K562 (cell line): ENCODE data around the gene AS3MT. TPM values are rescaled to one million over a fixed set of nuclear protein-coding genes. Genes with fewer than 3 reads are reported as not detected.

Source experiments
- ADNP ChIP-seq: fragments of 200-800 bp; sonication (Bioruptor generic); IDR thresholded peaks from 2 replicates; pipeline ENCODE4 v1.6.1; 2016; ENCODE audit warnings: missing genetic modification characterization, missing compliant biosample characterization
- EGR1 ChIP-seq: fragments of 450-650 bp; conservative IDR thresholded peaks from 2 replicates; pipeline ENCODE4 v1.6.1; 2017; ENCODE audit warnings: mild to moderate bottlenecking
- ESRRA ChIP-seq: fragments of 450-650 bp; IDR thresholded peaks from 2 replicates; pipeline ENCODE4 v1.6.1; 2014; ENCODE audit warnings: low read depth, mild to moderate bottlenecking, moderate library complexity, borderline replicate concordance
- ETV5 ChIP-seq: sonication (generic); formaldehyde crosslinking; IDR thresholded peaks from 2 replicates; pipeline ENCODE4 v1.4.0; 2020; ENCODE audit warnings: low read depth, mild to moderate bottlenecking, missing genetic modification reagents
- GATAD2A ChIP-seq: fragments of 450-650 bp; IDR thresholded peaks from 2 replicates; pipeline ENCODE4 v1.6.1; 2017
- HDAC6 ChIP-seq: IDR thresholded peaks from 2 replicates; pipeline ENCODE4 v1.6.1; 2012; ENCODE audit warnings: low read depth, mild to moderate bottlenecking, control low read depth, inconsistent platforms, low read length, moderate library complexity
- HMGN3 ChIP-seq: IDR thresholded peaks from 2 replicates; pipeline ENCODE4 v1.6.1; 2011; ENCODE audit warnings: borderline replicate concordance, low read depth, mild to moderate bottlenecking, mixed read lengths, low read length; ENCODE audit not compliant: insufficient read length; ENCODE audit errors: extremely low read depth
- HNRNPLL ChIP-seq: fragments of 200-400 bp; formaldehyde crosslinking; IDR thresholded peaks from 2 replicates; pipeline ENCODE4 v1.6.1; 2017; ENCODE audit warnings: low read length, low read depth, mild to moderate bottlenecking; ENCODE audit not compliant: poor library complexity, severe bottlenecking
- KLF13 ChIP-seq: fragments of 450-650 bp; IDR thresholded peaks from 2 replicates; pipeline ENCODE4 v1.6.1; 2016; ENCODE audit warnings: missing genetic modification characterization, low read depth, mild to moderate bottlenecking, missing compliant biosample characterization, moderate library complexity, borderline replicate concordance
- LEF1 ChIP-seq: fragments of 450-650 bp; IDR thresholded peaks from 2 replicates; pipeline ENCODE4 v1.6.1; 2016; ENCODE audit warnings: mild to moderate bottlenecking
- MTA2 ChIP-seq: fragments of 450-650 bp; IDR thresholded peaks from 2 replicates; pipeline ENCODE4 v1.6.1; 2016; ENCODE audit warnings: low read depth
- NCOA4 ChIP-seq: fragments of 450-650 bp; IDR thresholded peaks from 2 replicates; pipeline ENCODE4 v1.6.1; 2018; ENCODE audit warnings: mild to moderate bottlenecking; ENCODE audit not compliant: partially characterized antibody
- OTX1 ChIP-seq: fragments of 450-650 bp; formaldehyde crosslinking; IDR thresholded peaks from 2 replicates; pipeline ENCODE4 v1.4.0; 2022; ENCODE audit warnings: mild to moderate bottlenecking
- PHF20 ChIP-seq: fragments of 450-650 bp; IDR thresholded peaks from 2 replicates; pipeline ENCODE4 v1.6.1; 2018; ENCODE audit not compliant: partially characterized antibody
- POLR3G ChIP-seq: IDR thresholded peaks from 2 replicates; pipeline ENCODE4 v1.6.1; 2011; ENCODE audit not compliant: insufficient read length, insufficient replicate concordance; ENCODE audit errors: extremely low read depth
- SMARCE1 ChIP-seq: fragments of 450-650 bp; IDR thresholded peaks from 2 replicates; pipeline ENCODE4 v1.7.1; 2016; ENCODE audit warnings: mild to moderate bottlenecking
- U2AF1 ChIP-seq: fragments of 200-400 bp; formaldehyde crosslinking; optimal IDR thresholded peaks from 2 replicates; pipeline ENCODE3; 2017; ENCODE audit warnings: mild to moderate bottlenecking, low read depth, low read length, moderate library complexity
- ZFP36 ChIP-seq: fragments of 150-350 bp; IDR thresholded peaks from 2 replicates; pipeline ENCODE4 v1.6.1; 2018; ENCODE audit warnings: low read length, low read depth; ENCODE audit not compliant: partially characterized antibody
- polyA plus RNA-seq, 8 experiments: library from polyadenylated mRNA; depleted of rRNA in 4 of 8; stranded (reverse) in 5 of 8; unstranded in 3 of 8; fragments of >200 nt; fragmentation: Nextera tagmentation in 2 of 8; fragmentation: Illumina TruSeq in 1 of 8; extraction: Ambion mirVana in 2 of 8; extraction: Trizol in 1 of 8; gene quantifications; 2 replicates each; pipeline versions ENCODE4 v1.2.1 to v1.2.3, GENCODE V29; 2011 to 2014; ENCODE audit warnings: inconsistent platforms in 1 of 8, missing spikeins in 1 of 8
- total RNA-seq, 7 experiments: library from RNA; depleted of rRNA in 6 of 7; stranded (reverse); fragments of >200 nt in 6 of 7; fragmentation: Illumina TruSeq in 2 of 7; extraction: Trizol in 2 of 7; gene quantifications; 2 replicates each; pipeline versions ENCODE4 v1.2.1 to v1.2.3, GENCODE V29; 2011 to 2021; ENCODE audit warnings: low replicate concordance in 1 of 7
- TF ChIP-seq, protein P1 (sequence below): fragments of 450-650 bp; IDR thresholded peaks from 2 replicates; pipeline ENCODE4 v1.6.1; 2017; ENCODE audit warnings: antibody characterized with exemption, mild to moderate bottlenecking
- TF ChIP-seq, protein P2 (sequence below): IDR thresholded peaks from 3 replicates; pipeline ENCODE4 v1.6.1; 2011; ENCODE audit warnings: borderline replicate concordance, mild to moderate bottlenecking, moderate library complexity; ENCODE audit not compliant: insufficient read length; ENCODE audit errors: extremely low read depth
- TF ChIP-seq, protein P3 (sequence below): fragments of 450-650 bp; IDR thresholded peaks from 2 replicates; pipeline ENCODE4 v1.6.1; 2014; ENCODE audit warnings: low read depth, mild to moderate bottlenecking, moderate library complexity, borderline replicate concordance

Gene AS3MT
- total and polyA plus RNA-seq, 9 of the 15 experiments (the other 6 are each of a cell fraction or from before 2014, with no cell fraction given): 0.04 to 0.33 (median 0.19) TPM; not detected in 2

DNA sequence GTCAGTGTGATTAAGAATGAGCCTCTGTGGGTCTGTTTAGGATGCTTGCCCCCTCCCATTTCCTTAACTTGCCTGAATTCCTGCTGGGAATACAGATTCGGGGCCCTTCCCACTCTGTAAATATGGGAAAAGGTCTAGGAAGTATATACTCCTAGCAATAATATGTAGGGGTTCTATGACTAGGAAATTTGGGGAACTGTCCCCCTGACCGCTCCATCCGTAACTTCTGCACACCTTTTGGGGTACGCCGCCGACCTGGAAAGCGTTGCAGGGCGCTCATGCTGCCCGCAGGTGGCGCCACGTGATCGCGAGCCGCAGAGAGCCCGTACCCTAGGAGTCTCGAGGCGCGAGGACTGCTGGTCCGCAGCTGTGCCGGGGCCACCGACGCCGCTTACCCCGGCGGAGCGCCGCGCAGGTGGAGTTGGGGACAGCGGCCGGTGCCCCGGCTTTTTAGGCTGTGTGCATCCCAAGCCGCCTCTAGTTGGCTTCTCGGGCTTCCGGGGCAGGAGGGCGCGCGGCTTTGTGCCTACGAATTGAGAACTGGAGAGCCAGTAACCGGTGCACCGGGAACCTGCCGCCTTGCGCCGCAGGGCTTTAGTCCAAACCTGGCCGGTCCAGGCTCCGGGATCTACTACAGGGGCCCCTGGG lies 48.2 kb downstream of the AS3MT start (continued):
- TF ChIP-seq, protein P1, sequence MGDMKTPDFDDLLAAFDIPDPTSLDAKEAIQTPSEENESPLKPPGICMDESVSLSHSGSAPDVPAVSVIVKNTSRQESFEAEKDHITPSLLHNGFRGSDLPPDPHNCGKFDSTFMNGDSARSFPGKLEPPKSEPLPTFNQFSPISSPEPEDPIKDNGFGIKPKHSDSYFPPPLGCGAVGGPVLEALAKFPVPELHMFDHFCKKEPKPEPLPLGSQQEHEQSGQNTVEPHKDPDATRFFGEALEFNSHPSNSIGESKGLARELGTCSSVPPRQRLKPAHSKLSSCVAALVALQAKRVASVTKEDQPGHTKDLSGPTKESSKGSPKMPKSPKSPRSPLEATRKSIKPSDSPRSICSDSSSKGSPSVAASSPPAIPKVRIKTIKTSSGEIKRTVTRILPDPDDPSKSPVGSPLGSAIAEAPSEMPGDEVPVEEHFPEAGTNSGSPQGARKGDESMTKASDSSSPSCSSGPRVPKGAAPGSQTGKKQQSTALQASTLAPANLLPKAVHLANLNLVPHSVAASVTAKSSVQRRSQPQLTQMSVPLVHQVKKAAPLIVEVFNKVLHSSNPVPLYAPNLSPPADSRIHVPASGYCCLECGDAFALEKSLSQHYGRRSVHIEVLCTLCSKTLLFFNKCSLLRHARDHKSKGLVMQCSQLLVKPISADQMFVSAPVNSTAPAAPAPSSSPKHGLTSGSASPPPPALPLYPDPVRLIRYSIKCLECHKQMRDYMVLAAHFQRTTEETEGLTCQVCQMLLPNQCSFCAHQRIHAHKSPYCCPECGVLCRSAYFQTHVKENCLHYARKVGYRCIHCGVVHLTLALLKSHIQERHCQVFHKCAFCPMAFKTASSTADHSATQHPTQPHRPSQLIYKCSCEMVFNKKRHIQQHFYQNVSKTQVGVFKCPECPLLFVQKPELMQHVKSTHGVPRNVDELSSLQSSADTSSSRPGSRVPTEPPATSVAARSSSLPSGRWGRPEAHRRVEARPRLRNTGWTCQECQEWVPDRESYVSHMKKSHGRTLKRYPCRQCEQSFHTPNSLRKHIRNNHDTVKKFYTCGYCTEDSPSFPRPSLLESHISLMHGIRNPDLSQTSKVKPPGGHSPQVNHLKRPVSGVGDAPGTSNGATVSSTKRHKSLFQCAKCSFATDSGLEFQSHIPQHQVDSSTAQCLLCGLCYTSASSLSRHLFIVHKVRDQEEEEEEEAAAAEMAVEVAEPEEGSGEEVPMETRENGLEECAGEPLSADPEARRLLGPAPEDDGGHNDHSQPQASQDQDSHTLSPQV: no peak
- TF ChIP-seq HMGN3: peak; percentile 18
- no peak for TF ChIP-seq POLR3G
- TF ChIP-seq U2AF1: peak; percentile 25
- TF ChIP-seq GATAD2A: no peak
- TF ChIP-seq, protein P2, sequence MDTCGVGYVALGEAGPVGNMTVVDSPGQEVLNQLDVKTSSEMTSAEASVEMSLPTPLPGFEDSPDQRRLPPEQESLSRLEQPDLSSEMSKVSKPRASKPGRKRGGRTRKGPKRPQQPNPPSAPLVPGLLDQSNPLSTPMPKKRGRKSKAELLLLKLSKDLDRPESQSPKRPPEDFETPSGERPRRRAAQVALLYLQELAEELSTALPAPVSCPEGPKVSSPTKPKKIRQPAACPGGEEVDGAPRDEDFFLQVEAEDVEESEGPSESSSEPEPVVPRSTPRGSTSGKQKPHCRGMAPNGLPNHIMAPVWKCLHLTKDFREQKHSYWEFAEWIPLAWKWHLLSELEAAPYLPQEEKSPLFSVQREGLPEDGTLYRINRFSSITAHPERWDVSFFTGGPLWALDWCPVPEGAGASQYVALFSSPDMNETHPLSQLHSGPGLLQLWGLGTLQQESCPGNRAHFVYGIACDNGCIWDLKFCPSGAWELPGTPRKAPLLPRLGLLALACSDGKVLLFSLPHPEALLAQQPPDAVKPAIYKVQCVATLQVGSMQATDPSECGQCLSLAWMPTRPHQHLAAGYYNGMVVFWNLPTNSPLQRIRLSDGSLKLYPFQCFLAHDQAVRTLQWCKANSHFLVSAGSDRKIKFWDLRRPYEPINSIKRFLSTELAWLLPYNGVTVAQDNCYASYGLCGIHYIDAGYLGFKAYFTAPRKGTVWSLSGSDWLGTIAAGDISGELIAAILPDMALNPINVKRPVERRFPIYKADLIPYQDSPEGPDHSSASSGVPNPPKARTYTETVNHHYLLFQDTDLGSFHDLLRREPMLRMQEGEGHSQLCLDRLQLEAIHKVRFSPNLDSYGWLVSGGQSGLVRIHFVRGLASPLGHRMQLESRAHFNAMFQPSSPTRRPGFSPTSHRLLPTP: no peak
- TF ChIP-seq PHF20: no peak
- no peak for TF ChIP-seq HDAC6
- no peak for TF ChIP-seq ADNP (tag)
- TF ChIP-seq SMARCE1: no peak
- no peak for TF ChIP-seq EGR1
- TF ChIP-seq MTA2: no peak
- no peak for TF ChIP-seq OTX1 (CRISPR knock-in tag)
- peak; percentile 35 for TF ChIP-seq HNRNPLL
- TF ChIP-seq, protein P3, sequence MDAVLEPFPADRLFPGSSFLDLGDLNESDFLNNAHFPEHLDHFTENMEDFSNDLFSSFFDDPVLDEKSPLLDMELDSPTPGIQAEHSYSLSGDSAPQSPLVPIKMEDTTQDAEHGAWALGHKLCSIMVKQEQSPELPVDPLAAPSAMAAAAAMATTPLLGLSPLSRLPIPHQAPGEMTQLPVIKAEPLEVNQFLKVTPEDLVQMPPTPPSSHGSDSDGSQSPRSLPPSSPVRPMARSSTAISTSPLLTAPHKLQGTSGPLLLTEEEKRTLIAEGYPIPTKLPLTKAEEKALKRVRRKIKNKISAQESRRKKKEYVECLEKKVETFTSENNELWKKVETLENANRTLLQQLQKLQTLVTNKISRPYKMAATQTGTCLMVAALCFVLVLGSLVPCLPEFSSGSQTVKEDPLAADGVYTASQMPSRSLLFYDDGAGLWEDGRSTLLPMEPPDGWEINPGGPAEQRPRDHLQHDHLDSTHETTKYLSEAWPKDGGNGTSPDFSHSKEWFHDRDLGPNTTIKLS: no peak
- TF ChIP-seq NCOA4: no peak
- peak; percentile 39; the same call in 1 of the 2 replicates for TF ChIP-seq ESRRA
- TF ChIP-seq ETV5 (CRISPR knock-in tag): no peak
- no peak for TF ChIP-seq KLF13 (tag)
- TF ChIP-seq LEF1: no peak
- no peak for TF ChIP-seq ZFP36
